Stimulated activated CD4-positive, alpha-beta T cell treated with anti-CD3 and anti-CD28 coated beads, Interleukin-2, amount 100 ng/mL, for 24 hours (primary cell): ENCODE results near the gene DHFR.
A peak's percentile ranks its signal among the peaks of the same experiment; 100 is the strongest.
"Not testable (repeated sequence)": the region's sequence is repeated elsewhere in the genome, so short reads cannot be mapped to it uniquely, and the experiment has no call there.

Experiments
- DNase-seq, 2 donors: peaks; one replicate each; pipeline ENCODE4 v3.0.0-alpha.2; 2020

The DHFR gene

GRCh38 chr5:80654391-80655230 lies at the start of gene DHFR, which contains the start of gene MSH3:
DHFR (minus strand) TSS chr5:80654983; CDS start chr5:80654489, 494 bp downstream.
MSH3 (plus strand) TSS chr5:80654652; CDS start chr5:80654728, 76 bp downstream.
- DNase-seq: peak; percentile 92 to 94

- DNase-seq: no peak
These were observed 49.4 kb upstream of the DHFR start for GRCh38 chr5:80704221-80704620.

GRCh38 chr5:80703747-80704146 lies 49.0 kb upstream of the DHFR start:
- DNase-seq: no peak

- DNase-seq: no peak
These were observed 48.5 kb upstream of the DHFR start for GRCh38 chr5:80703291-80703690.

GRCh38 chr5:80701597-80701996 lies 46.8 kb upstream of the DHFR start:
- DNase-seq: no peak

GRCh38 chr5:80698369-80698768 lies 43.6 kb upstream of the DHFR start:
- DNase-seq: no peak

GRCh38 chr5:80697100-80697499 lies 42.3 kb upstream of the DHFR start:
- DNase-seq: no peak

- no peak for DNase-seq
These were observed 41.7 kb upstream of the DHFR start for GRCh38 chr5:80696450-80696849.

GRCh38 chr5:80695666-80696065 lies 40.9 kb upstream of the DHFR start:
- DNase-seq: no peak

GRCh38 chr5:80689627-80690026 lies 34.8 kb upstream of the DHFR start:
- no peak for DNase-seq

GRCh38 chr5:80688648-80689420 lies 34.1 kb upstream of the DHFR start:
- DNase-seq: no peak

- no peak for DNase-seq
These were observed 32.0 kb upstream of the DHFR start for GRCh38 chr5:80686757-80687156.

- no peak for DNase-seq
These were observed 21.9 kb upstream of the DHFR start for GRCh38 chr5:80676706-80677105.

- DNase-seq: peak; percentile 73 to 75
These were observed 17.5 kb upstream of the DHFR start for GRCh38 chr5:80672140-80672736.

GRCh38 chr5:80668016-80668969 lies 13.5 kb upstream of the DHFR start:
- no peak for DNase-seq

- DNase-seq: no peak
These were observed 12.6 kb upstream of the DHFR start for GRCh38 chr5:80667384-80667783.

- no peak for DNase-seq
These were observed 10.3 kb upstream of the DHFR start for GRCh38 chr5:80665057-80665456.

GRCh38 chr5:80662108-80662507 lies 7.3 kb upstream of the DHFR start:
- no peak for DNase-seq

- not testable (repeated sequence) for DNase-seq
These were observed 5.9 kb upstream of the DHFR start for GRCh38 chr5:80660661-80661060.

- no peak for DNase-seq
These were observed 4.3 kb upstream of the DHFR start for GRCh38 chr5:80659106-80659505.

- no peak for DNase-seq
These were observed 1.6 kb upstream of the DHFR start for GRCh38 chr5:80656425-80656824.

GRCh38 chr5:80655231-80655774 lies 520 bp upstream of the DHFR start:
- DNase-seq: no peak
